Ishikawa (cell line): Measurements from ENCODE around the gene CD52.

Source experiments
- CREB1 ChIP-seq: IDR thresholded peaks from 2 replicates; pipeline ENCODE4 v1.6.1; 2012; ENCODE audit warnings: low read depth
- EP300 ChIP-seq: IDR thresholded peaks from 2 replicates; pipeline ENCODE4 v1.6.1; 2012; ENCODE audit warnings: borderline replicate concordance
- FOXM1 ChIP-seq: IDR thresholded peaks from 2 replicates; pipeline ENCODE4 v1.6.1; 2012; ENCODE audit warnings: low read depth, borderline replicate concordance
- NFIC ChIP-seq: IDR thresholded peaks from 2 replicates; pipeline ENCODE4 v1.6.1; 2012
- RAD21 ChIP-seq: IDR thresholded peaks from 2 replicates; pipeline ENCODE4 v1.6.1; 2012; ENCODE audit warnings: low read depth
- TAF1 ChIP-seq: IDR thresholded peaks from 2 replicates; pipeline ENCODE4 v1.6.1; 2012; ENCODE audit warnings: low read depth, mild to moderate bottlenecking
- TEAD4 ChIP-seq: IDR thresholded peaks from 2 replicates; pipeline ENCODE4 v1.6.1; 2012
- TF ChIP-seq, protein P1 (sequence below): IDR thresholded peaks from 2 replicates; pipeline ENCODE4 v1.6.1; 2012; ENCODE audit warnings: low read depth, mild to moderate bottlenecking
- TF ChIP-seq, protein P2 (sequence below): IDR thresholded peaks from 2 replicates; pipeline ENCODE4 v1.6.1; 2012

- TF ChIP-seq EP300 (no peak), TAF1 (no peak), RAD21 (no peak), TEAD4 (no peak), CREB1 (no peak), NFIC (no peak), FOXM1 (no peak)
- TF ChIP-seq, protein P1, sequence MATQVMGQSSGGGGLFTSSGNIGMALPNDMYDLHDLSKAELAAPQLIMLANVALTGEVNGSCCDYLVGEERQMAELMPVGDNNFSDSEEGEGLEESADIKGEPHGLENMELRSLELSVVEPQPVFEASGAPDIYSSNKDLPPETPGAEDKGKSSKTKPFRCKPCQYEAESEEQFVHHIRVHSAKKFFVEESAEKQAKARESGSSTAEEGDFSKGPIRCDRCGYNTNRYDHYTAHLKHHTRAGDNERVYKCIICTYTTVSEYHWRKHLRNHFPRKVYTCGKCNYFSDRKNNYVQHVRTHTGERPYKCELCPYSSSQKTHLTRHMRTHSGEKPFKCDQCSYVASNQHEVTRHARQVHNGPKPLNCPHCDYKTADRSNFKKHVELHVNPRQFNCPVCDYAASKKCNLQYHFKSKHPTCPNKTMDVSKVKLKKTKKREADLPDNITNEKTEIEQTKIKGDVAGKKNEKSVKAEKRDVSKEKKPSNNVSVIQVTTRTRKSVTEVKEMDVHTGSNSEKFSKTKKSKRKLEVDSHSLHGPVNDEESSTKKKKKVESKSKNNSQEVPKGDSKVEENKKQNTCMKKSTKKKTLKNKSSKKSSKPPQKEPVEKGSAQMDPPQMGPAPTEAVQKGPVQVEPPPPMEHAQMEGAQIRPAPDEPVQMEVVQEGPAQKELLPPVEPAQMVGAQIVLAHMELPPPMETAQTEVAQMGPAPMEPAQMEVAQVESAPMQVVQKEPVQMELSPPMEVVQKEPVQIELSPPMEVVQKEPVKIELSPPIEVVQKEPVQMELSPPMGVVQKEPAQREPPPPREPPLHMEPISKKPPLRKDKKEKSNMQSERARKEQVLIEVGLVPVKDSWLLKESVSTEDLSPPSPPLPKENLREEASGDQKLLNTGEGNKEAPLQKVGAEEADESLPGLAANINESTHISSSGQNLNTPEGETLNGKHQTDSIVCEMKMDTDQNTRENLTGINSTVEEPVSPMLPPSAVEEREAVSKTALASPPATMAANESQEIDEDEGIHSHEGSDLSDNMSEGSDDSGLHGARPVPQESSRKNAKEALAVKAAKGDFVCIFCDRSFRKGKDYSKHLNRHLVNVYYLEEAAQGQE, result no peak
- TF ChIP-seq, protein P2, sequence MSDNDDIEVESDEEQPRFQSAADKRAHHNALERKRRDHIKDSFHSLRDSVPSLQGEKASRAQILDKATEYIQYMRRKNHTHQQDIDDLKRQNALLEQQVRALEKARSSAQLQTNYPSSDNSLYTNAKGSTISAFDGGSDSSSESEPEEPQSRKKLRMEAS, result no peak
These were observed 12.0 kb upstream of the CD52 start for GRCh38 chr1:26305667-26306289.
